ENCODE data around the gene AMH. TPM values are rescaled to one million over a fixed set of nuclear protein-coding genes. Genes with fewer than 3 reads are reported as not detected.

Gene AMH
- total RNA-seq, result 0.82 TPM

DNA sequence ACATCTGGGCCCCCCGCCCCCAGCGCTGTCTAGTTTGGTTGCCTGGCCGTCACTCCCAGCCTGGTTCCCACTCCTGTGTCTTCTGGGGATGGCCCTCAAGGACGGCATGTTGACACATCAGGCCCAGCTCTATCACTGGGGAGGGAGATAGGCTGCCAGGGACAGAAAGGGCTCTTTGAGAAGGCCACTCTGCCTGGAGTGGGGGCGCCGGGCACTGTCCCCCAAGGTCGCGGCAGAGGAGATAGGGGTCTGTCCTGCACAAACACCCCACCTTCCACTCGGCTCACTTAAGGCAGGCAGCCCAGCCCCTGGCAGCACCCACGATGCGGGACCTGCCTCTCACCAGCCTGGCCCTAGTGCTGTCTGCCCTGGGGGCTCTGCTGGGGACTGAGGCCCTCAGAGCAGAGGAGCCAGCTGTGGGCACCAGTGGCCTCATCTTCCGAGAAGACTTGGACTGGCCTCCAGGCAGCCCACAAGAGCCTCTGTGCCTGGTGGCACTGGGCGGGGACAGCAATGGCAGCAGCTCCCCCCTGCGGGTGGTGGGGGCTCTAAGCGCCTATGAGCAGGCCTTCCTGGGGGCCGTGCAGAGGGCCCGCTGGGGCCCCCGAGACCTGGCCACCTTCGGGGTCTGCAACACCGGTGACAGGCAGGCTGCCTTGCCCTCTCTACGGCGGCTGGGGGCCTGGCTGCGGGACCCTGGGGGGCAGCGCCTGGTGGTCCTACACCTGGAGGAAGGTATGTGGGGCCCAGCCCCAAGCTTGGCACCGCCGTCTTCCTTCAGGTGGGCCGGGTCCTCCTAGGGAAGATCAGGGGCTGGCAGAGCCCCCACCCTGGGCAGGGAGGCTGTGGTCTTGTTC is at the start of gene AMH:
TSS of gene AMH (plus strand) at position 314 of the 857 bp plus-strand sequence. CDS start at position 324, 10 bp downstream.

GRCh38 chr19:2236314-2237050 is 12.6 kb upstream of the AMH start, which contains the start of the genes PLEKHJ1 and SF3A2:
Gene PLEKHJ1 (minus strand): TSS chr19:2236329. CDS start chr19:2236248, 81 bp downstream.
Gene SF3A2 (plus strand): TSS chr19:2236824. CDS start chr19:2243419, 6,595 bp downstream.

DNA sequence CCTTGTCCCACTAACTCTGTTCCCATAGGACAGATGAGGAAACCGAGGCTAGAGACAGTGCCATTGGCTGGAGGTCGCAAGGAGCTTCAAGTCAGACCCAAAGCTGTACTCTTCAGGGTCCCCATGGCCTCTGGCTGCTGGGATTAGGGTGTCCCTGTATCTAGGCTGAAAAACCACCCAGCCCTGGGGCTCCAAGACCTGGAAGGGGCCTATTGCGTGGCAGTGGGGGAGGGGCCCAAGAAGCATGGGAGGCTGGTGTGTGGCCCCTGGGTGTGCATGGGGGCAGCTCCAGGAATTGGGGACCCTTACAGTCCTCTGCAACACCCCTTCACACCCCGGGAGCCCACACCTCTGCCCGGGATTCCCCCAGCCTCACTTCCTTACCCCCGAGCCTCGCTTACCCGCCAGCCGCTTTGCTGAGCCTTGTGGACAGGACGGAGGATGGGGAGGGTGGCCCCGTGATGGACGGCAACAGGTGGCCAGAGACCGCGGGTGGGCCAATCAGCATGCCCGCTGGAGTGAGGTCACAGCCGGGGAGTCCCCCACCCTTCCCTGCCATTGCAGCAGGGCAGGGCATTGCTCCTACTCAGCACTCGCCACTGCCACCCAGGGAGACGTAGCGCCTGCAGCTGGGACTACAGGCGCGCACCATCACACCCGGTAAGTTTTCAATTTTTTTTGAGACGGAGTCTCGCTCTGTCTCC is 7.0 kb downstream of the AMH start, which contains the start of gene JSRP1:
TSS of gene JSRP1 (minus strand) at position 436 of the 704 bp plus-strand sequence. CDS start 1,103 bp downstream, outside the sequence.

GRCh38 chr19:2282062-2282861 is 33.1 kb downstream of the AMH start, which contains the start of gene PEAK3:
Gene PEAK3 (minus strand): TSS chr19:2282175. CDS start chr19:2280931, 1,244 bp downstream.

Other genes starting within 250 kb of the AMH start
- 78.3 TPM for gene BTBD2, start 233.6 kb upstream of the AMH start, total RNA-seq
- 62.2 TPM for gene MKNK2, start 198.1 kb upstream of the AMH start, total RNA-seq
- 37.2 TPM for gene MOB3A, start 153.0 kb upstream of the AMH start, total RNA-seq
- 2.6 TPM for gene IZUMO4, start 152.4 kb upstream of the AMH start, total RNA-seq
- gene AP3D1, start 97.8 kb upstream of the AMH start, total RNA-seq, result 90.0 TPM
- gene DOT1L, start 85.4 kb upstream of the AMH start, total RNA-seq, result 19.2 TPM
- 56.4 TPM for gene PLEKHJ1, start 13.0 kb upstream of the AMH start, total RNA-seq
- 57.7 TPM for gene SF3A2, start 12.5 kb upstream of the AMH start, total RNA-seq
- gene JSRP1, start 7.1 kb downstream of the AMH start, total RNA-seq, result 5.2 TPM
- gene PEAK3, start 32.9 kb downstream of the AMH start, total RNA-seq, result 0.44 TPM
- gene LINGO3, start 58.8 kb downstream of the AMH start, total RNA-seq, result 12.9 TPM
- 112 TPM for gene LSM7, start 79.3 kb downstream of the AMH start, total RNA-seq
- gene SPPL2B, start 79.4 kb downstream of the AMH start, total RNA-seq, result 58.5 TPM
- 1.0 TPM for gene TMPRSS9, start 110.9 kb downstream of the AMH start, total RNA-seq
- gene TIMM13, start 178.3 kb downstream of the AMH start, total RNA-seq, result 32.5 TPM
- gene LMNB2, start 207.6 kb downstream of the AMH start, total RNA-seq, result 56.0 TPM
- 32.1 TPM for gene GADD45B, start 226.8 kb downstream of the AMH start, total RNA-seq